GM21717 (cell line): Measurements from ENCODE around the gene TNPO1.
"Not testable (repeated sequence)": the region's sequence is repeated elsewhere in the genome, so short reads cannot be mapped to it uniquely, and the experiment has no call there.

Experiments
- ATAC-seq: cut with Tn5 transposase; IDR thresholded peaks from one replicate; pipeline ENCODE4 v1.9.1; 2021; ENCODE audit warnings: mild to moderate bottlenecking, moderate library complexity; ENCODE audit not compliant: unreplicated experiment

The TNPO1 gene

GRCh38 chr5:72816284-72817075 lies at the start of gene TNPO1:
TNPO1 (plus strand) TSS chr5:72816661; CDS start chr5:72816738, 77 bp downstream.
- peak; percentile 85 for ATAC-seq

DNA sequence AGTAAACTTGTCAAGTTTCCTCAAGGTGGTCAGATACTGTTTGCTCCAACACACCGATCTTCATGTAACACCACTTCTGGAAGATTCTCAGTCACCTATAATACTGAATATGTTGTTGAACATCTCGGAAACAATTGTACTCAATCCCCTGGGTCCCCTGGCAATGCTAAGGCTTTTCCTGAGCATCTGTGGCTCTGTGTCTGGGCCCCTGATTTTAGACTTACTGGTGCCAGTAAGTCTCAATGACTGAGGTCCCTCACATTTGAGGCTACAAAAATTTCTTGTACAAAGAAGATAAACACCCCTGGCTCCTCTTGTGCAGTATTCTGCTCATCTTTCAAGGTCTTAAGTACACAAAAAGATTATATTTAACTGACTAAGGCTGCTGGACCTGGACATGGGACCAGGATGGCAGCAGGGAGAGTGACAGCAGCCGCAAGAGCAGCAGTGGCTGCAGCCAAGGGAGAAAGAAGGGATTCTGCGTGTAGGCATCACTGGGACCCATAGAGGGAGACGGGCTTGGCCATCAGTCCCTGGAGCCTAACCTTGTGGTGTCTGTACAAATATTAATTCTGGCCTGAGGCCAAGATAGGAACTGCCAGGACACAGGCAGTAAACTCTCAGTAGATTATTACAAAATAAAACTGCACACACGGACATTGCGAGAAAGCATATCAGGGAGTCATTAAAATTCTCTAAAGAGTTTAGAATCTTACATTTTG lies 49.0 kb upstream of the TNPO1 start:
- no peak for ATAC-seq

GRCh38 chr5:72770266-72770665 lies 46.2 kb upstream of the TNPO1 start:
- no peak for ATAC-seq

DNA sequence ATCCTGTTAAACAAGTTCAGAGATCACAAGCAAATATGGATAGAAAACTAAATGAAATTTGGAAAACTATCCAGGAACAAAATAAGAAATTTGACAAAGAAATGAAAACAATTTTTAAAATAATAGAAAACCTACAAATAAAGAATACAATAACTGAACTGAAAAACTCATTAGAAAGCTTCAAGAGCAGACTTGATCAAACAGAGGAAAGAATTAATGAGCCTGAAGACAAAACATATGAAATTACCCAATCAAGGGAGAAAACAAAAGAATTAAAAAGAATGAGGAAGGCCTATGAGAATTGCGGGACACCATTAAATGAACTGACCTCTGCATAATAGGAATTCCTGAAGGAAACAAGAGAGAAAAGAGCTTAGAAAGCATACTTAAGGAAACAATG lies 39.8 kb upstream of the TNPO1 start:
- ATAC-seq: no peak

GRCh38 chr5:72779520-72779919 lies 36.9 kb upstream of the TNPO1 start:
- no peak for ATAC-seq

DNA sequence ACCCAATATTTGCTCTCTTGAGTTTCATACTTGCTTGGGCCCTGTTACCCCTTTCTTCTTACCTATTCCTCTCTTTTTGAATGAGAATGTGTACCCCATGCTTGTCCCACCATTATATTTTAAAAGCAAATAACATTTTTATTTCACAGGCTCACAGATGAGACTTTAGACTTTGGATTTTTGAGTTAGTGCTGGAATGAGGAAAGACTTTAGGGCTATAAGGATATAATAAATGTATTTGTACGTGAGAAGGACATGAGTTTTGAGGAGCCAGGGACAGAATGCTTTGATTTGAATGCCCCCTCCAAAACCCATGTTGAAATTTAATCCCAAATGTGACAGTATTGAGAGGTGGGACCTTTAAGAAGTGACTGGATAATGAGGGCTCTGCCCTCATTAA lies 33.1 kb upstream of the TNPO1 start:
- no peak for ATAC-seq

DNA sequence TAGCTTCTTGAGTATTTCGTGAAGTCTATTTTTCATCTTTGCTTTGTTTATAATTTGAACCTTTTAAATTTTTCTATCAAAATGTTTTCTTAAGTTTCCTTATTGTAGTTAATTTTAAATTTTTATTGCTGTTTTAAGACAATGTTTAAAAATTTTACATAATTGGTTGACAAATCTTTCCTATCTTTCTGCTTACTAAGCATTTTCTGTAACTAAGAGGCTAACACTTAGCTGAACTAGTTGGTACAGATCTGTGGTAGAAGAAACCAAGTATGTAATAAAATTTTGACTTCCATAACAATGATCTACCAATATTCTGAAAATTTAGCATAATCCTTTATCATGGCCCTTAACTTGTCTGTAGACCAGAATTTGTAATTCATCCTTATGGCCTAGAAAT lies 32.3 kb upstream of the TNPO1 start:
- no peak for ATAC-seq

DNA sequence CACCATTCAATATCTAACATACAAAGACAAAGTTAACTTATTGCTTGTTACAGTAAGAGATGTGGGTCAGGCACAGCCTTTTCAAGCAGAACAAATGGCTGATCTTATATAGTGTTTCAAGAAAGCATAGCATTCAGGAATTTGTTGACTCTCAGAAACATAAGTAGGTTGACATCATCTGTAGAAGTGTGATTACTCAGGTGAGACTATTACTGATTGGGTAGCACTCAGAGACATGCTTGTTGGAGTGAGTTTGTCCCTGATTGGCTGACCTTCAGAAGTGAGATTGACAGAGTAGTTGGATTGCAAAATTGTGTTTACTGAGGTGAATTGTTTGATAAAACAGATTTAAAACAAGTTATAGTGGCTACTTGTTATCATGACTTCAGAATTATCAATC lies 30.7 kb upstream of the TNPO1 start:
- ATAC-seq: no peak

DNA sequence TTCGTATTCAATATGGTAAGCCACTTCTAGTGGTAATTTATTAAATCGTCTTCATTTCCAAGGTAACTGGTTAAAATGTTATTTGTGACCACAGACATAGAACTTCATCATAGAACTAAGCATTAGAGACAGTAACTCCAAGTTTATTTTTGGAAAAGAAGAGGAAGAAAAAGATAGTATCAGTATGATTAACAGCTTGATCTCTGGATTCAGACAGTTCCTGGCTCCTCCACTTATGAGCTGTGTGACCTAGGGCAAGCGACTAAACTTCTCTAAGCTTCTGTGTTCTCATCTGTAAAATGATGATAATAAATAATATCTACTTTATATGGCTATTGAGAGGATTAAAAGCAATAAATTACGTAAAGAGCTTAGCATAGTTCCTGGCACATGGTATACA lies 29.8 kb upstream of the TNPO1 start:
- ATAC-seq: no peak

GRCh38 chr5:72788866-72789505 lies 27.5 kb upstream of the TNPO1 start:
- no peak for ATAC-seq

DNA sequence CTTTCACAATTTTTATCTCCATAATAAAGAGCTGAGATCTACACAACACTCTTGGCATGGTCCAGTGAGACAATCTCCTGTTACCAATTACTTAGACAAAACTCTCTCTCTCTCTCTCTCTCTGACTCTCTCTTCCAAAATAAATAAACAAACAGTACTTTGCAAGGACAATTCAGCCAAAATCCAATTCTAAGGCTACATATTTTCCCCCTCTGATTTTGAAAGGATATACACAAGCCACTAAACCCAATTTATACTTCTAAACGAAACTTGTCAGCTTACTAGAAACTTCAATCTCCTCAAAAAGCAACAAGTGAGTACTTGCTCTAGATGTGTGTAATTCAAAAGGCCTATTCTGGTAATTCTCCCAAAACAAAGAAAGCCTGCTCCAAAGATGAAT lies 26.3 kb upstream of the TNPO1 start:
- ATAC-seq: no peak

DNA sequence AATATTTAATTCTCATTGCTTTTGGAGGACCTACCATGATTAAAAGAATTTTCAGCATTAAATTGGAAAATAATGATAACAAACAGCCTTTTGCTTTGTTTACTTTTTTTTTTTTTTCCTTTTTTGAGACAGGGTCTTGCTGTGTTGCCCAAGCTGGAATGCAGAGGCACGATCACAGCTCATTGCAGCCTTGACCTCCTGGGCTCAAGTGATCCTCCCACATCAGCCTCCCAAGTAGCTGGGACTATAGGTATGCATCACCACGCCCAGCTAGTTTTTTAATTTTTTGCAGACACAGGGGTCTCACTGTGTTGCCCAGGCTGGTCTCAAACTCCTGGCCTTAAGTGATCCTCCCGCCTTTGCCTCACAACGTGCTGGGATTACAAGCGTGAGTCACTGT lies 23.8 kb upstream of the TNPO1 start:
- ATAC-seq: not testable (repeated sequence)

DNA sequence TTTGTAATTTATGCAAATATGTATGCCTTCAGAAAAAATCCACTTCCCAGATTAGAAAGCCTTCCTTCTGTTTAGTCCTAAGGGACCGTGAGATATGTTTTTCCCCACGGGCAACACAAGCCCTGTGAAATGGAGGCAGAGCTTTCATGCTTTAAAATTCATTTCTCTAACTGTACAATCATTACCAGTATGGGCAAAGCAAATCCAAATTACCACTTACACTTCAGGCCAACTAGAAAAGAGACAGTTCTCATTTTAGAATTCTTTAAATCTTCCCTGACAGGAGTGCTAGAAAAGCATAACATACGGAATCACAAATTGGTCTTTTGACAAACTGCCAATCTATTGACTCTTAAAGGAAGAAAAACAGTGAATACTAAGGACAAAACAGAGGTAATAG lies 20.5 kb upstream of the TNPO1 start:
- ATAC-seq: no peak

GRCh38 chr5:72799721-72800120 lies 16.7 kb upstream of the TNPO1 start:
- ATAC-seq: no peak

DNA sequence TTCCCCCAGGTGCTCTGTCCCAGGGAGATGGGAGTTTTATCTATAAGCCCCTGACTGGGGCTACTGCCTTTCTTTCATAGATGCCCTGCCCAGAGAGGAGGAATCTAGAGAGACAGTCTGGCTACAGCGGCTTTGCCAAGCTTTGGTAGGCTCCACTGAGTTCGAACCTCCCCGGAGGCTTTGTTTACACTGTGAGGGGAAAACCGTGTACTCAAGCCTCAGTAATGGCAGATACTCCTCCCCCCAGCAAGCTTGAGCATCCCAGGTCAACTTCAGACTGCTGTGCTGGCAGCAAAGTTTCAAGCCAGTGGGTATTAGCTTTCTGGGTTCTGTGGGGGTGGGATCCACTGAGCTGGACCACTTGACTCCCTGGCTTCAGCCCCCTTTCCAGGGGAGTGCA lies 7.8 kb upstream of the TNPO1 start:
- ATAC-seq: not testable (repeated sequence)

- no peak for ATAC-seq
Measured at GRCh38 chr5:72811849-72812248, 4.6 kb upstream of the TNPO1 start.

DNA sequence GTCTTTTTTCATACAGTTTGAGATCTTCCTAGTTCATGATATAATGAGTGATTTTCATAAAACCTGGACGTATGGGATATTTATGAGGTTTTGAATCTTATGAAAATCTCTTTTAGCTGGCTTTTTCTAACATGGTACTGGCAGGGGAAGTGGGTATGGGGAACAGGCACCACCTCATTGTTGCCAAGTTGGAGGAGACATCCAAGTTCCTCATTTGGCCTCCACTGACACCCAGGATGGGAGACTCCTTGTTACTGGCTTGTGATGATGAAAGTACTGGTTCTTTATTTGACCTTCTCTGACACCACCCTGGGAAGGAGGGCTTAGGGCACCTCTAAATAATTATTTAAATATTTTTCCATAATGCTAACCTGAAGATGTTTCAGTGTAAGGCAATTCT lies 4.0 kb upstream of the TNPO1 start:
- ATAC-seq: no peak

GRCh38 chr5:72814104-72814503 lies 2.4 kb upstream of the TNPO1 start:
- no peak for ATAC-seq

DNA sequence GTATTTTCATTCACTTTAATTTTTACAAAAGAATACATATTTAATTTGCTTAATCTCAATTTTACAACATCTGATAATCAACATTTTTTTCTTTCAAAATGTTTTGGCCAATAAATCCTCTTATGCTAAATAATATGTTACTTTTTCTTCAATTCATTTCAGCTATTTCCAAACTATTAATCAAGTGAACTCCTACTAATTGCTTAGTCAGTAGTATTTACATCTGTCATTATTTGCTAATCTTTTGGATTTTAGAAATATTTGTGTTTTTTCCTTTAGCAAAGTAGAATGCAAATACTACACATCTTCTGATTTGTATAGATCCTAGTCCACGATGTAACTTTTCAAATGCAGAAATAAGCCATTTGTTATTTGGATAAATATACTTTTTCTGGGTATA lies 1.6 kb upstream of the TNPO1 start:
- no peak for ATAC-seq

DNA sequence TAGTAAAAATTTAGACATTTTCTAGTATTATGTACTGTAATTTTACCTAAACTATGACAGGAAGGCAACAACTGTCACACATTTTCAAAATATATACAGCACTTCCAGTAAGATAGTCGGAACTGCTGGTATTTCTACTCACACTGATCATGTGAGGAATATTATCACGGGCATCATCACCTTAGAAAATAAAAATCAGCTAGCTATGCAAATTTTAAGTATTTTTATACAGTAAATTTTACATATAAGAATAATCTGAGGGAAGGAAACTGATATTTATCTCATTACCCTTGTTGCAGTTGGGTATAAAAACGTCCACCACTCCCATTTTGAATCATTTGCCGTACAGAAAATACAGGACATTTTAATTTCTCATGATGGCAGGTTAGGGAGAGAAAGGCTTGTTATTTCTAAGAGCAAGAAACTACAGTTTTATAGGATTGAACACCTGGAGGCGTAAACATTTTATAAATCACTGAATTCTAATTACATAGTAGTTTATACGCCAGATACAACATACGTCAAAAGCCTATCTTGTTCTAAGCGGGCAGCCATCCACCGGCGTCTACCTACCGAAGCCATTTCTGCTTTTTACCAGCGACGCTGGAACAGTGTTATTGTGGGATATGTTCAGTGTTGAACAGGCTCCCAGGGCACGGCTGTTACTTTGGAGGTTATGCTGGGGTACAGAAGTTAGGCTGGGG lies 729 bp upstream of the TNPO1 start:
- ATAC-seq: no peak

GRCh38 chr5:72817076-72817481 lies 618 bp downstream of the TNPO1 start:
- peak; percentile 39 for ATAC-seq
